Measurements from ENCODE around the gene H2BW1.
"Not testable (repeated sequence)": the region's sequence is repeated elsewhere in the genome, so short reads cannot be mapped to it uniquely, and the experiment has no call there.

The H2BW1 gene

GRCh38 chrX:104013606-104014005 is at the start of gene H2BW1:
Gene H2BW1 (minus strand): TSS chrX:104013708. CDS start chrX:104013576, 132 bp downstream.
- Mint-ChIP-seq H3K4me3 (no peak within 1 kb of the TSS), H3K9me3 (no peaks in the 10 kb centered on the region), H3K4me1 (no peaks in the 10 kb centered on the region), H3K27me3 (peaks cover 13% of the 10 kb centered on the region), H3K27ac (no peak within 1 kb of the TSS)
- ATAC-seq (no peak), DNase-seq (no peak)

- not testable (repeated sequence) for H3K4me1 Mint-ChIP-seq, DNase-seq, H3K27me3 Mint-ChIP-seq, ATAC-seq, H3K9me3 Mint-ChIP-seq, H3K27ac Mint-ChIP-seq, H3K4me3 Mint-ChIP-seq
Measured at GRCh38 chrX:104062636-104063035, 49.1 kb upstream of the H2BW1 start.

- DNase-seq, H3K9me3 Mint-ChIP-seq, H3K4me1 Mint-ChIP-seq, H3K27ac Mint-ChIP-seq, ATAC-seq, H3K27me3 Mint-ChIP-seq, H3K4me3 Mint-ChIP-seq: not testable (repeated sequence)
Measured at GRCh38 chrX:104054956-104055355, 41.4 kb upstream of the H2BW1 start.

GRCh38 chrX:104047171-104047570 is 33.7 kb upstream of the H2BW1 start:
- no peaks in the 10 kb centered on the region for H3K4me1 Mint-ChIP-seq
- no peak for DNase-seq
- H3K27me3 Mint-ChIP-seq: no peaks in the 10 kb centered on the region
- H3K27ac Mint-ChIP-seq: no peak overlapping the region
- no peak overlapping the region for H3K4me3 Mint-ChIP-seq
- no peak for ATAC-seq
- H3K9me3 Mint-ChIP-seq: no peaks in the 10 kb centered on the region

GRCh38 chrX:104045642-104046041 is 32.1 kb upstream of the H2BW1 start:
- Mint-ChIP-seq H3K9me3 (no peaks in the 10 kb centered on the region), H3K27ac (no peak overlapping the region), H3K4me1 (no peaks in the 10 kb centered on the region), H3K4me3 (no peak overlapping the region), H3K27me3 (no peaks in the 10 kb centered on the region)
- no peak for ATAC-seq
- DNase-seq: no peak

- Mint-ChIP-seq H3K4me3 (no peak overlapping the region), H3K9me3 (no peaks in the 10 kb centered on the region), H3K27me3 (peaks cover 12% of the 10 kb centered on the region), H3K27ac (no peak overlapping the region), H3K4me1 (no peaks in the 10 kb centered on the region)
- DNase-seq (no peak), ATAC-seq (no peak)
Measured at GRCh38 chrX:104041003-104041402, 27.5 kb upstream of the H2BW1 start.

- H3K9me3 Mint-ChIP-seq: no peaks in the 10 kb centered on the region
- H3K4me1 Mint-ChIP-seq: no peaks in the 10 kb centered on the region
- H3K27me3 Mint-ChIP-seq: peaks cover 17% of the 10 kb centered on the region
- ATAC-seq: no peak
- no peak for DNase-seq
- no peak within 1 kb of the TSS for H3K27ac Mint-ChIP-seq
- no peak within 1 kb of the TSS for H3K4me3 Mint-ChIP-seq
Measured at GRCh38 chrX:104039689-104040505, 26.4 kb upstream of the H2BW1 start, which contains the start of gene H2BW2. Gene H2BW2 (plus strand): TSS chrX:104039956. CDS start chrX:104039995, 39 bp downstream.

GRCh38 chrX:104018126-104018525 is 4.6 kb upstream of the H2BW1 start:
- Mint-ChIP-seq H3K4me1 (no peaks in the 10 kb centered on the region), H3K4me3 (no peak overlapping the region), H3K27me3 (peaks cover 13% of the 10 kb centered on the region), H3K27ac (no peak overlapping the region), H3K9me3 (no peaks in the 10 kb centered on the region)
- DNase-seq (no peak), ATAC-seq (no peak)

GRCh38 chrX:104015576-104015975 is 2.1 kb upstream of the H2BW1 start:
- H3K27me3 Mint-ChIP-seq: peaks cover 13% of the 10 kb centered on the region
- H3K9me3 Mint-ChIP-seq, ATAC-seq: not testable (repeated sequence)

GRCh38 chrX:104013158-104013557 is 350 bp downstream of the H2BW1 start:
- Mint-ChIP-seq H3K27me3 (peaks cover 10% of the 10 kb centered on the region), H3K9me3 (no peaks in the 10 kb centered on the region), H3K4me3 (no peak overlapping the region), H3K27ac (no peak overlapping the region), H3K4me1 (no peaks in the 10 kb centered on the region)
- ATAC-seq (no peak), DNase-seq (no peak)

More at GRCh38 chrX:104015576-104015975, 2.1 kb upstream of the H2BW1 start:
- H3K27ac Mint-ChIP-seq, DNase-seq, H3K4me1 Mint-ChIP-seq, H3K4me3 Mint-ChIP-seq: not testable (repeated sequence)

GRCh38 chrX:104008831-104009230 is 4.7 kb downstream of the H2BW1 start:
- Mint-ChIP-seq H3K4me3 (no peak overlapping the region), H3K27me3 (peaks cover 11% of the 10 kb centered on the region), H3K27ac (no peak overlapping the region), H3K9me3 (no peaks in the 10 kb centered on the region), H3K4me1 (no peaks in the 10 kb centered on the region)
- no peak for ATAC-seq
- DNase-seq: no peak

- ATAC-seq: no peak
- no peak overlapping the region for H3K27ac Mint-ChIP-seq
- H3K27me3 Mint-ChIP-seq: no peaks in the 10 kb centered on the region
- H3K4me3 Mint-ChIP-seq: no peak overlapping the region
- H3K9me3 Mint-ChIP-seq: no peaks in the 10 kb centered on the region
- no peaks in the 10 kb centered on the region for H3K4me1 Mint-ChIP-seq
- DNase-seq: no peak
Measured at GRCh38 chrX:103999234-103999633, 14.3 kb downstream of the H2BW1 start.

GRCh38 chrX:103983508-103983907 is 30.0 kb downstream of the H2BW1 start:
- not testable (repeated sequence) for H3K27ac Mint-ChIP-seq, H3K4me1 Mint-ChIP-seq, H3K9me3 Mint-ChIP-seq

GRCh38 chrX:103962411-103963278 is 50.9 kb downstream of the H2BW1 start, which contains the start of gene TMSB15B:
Gene TMSB15B (plus strand): TSS chrX:103962627.
- peak; percentile 99 for ATAC-seq
- H3K4me3 Mint-ChIP-seq, DNase-seq, H3K4me1 Mint-ChIP-seq, H3K27me3 Mint-ChIP-seq, H3K9me3 Mint-ChIP-seq, H3K27ac Mint-ChIP-seq: not testable (repeated sequence)

More at GRCh38 chrX:103983508-103983907, 30.0 kb downstream of the H2BW1 start:
- not testable (repeated sequence) for H3K4me3 Mint-ChIP-seq, H3K27me3 Mint-ChIP-seq, DNase-seq, ATAC-seq
